PC-9 (cell line): Measurements from ENCODE around the gene ETV6. TPM values are rescaled to one million over a fixed set of nuclear protein-coding genes. Genes with fewer than 3 reads are reported as not detected.

Source experiments
- BruUV-seq: library from RNA; stranded (reverse); fragments of 400-500 nt; replicated peaks from 2 replicates; lab custom pipeline; 2021; lab: Mats Ljungman, UMichigan
- CTCF ChIA-PET: fragments of 300-600 bp; sonication (Branson Sonifier 250); formaldehyde crosslinking; loops from one replicate; lab custom pipeline; 2022; ENCODE audit warnings: antibody characterized with exemption; lab: Charles Lee
- POLR2A ChIA-PET: fragments of 300-600 bp; sonication (Branson Sonifier 250); formaldehyde crosslinking; loops from one replicate; lab custom pipeline; 2022; ENCODE audit warnings: antibody characterized with exemption; ENCODE audit not compliant: unreplicated experiment; lab: Charles Lee
- DNase-seq, 2 experiments: peaks; one replicate each; pipeline versions ENCODE4 v3.0.0 to v3.0.0-alpha.2; 2015 to 2022; ENCODE audit warnings: mixed read lengths in 1 of 2
- H2AFZ ChIP-seq: fragments of 200-600 bp; sonication (generic); 2 replicates; pipeline ENCODE4 v1.8.1; 2017; ENCODE audit warnings: antibody characterized with exemption
- H3F3A ChIP-seq: fragments of 200-600 bp; sonication (generic); 2 replicates; pipeline ENCODE4 v1.8.1; 2017; ENCODE audit warnings: antibody characterized with exemption, mild to moderate bottlenecking, low read depth; ENCODE audit not compliant: insufficient read depth
- H3K27ac ChIP-seq: fragments of 200-600 bp; sonication (generic); 2 replicates; pipeline ENCODE4 v1.6.1; 2016; ENCODE audit warnings: mixed run types
- H3K27me3 ChIP-seq: fragments of 200-600 bp; sonication (generic); 2 replicates; pipeline ENCODE4 v1.6.1; 2016; ENCODE audit warnings: low read depth, mixed run types; ENCODE audit not compliant: insufficient read depth
- H3K36me3 ChIP-seq: fragments of 200-600 bp; sonication (generic); 2 replicates; pipeline ENCODE4 v1.6.1; 2016; ENCODE audit warnings: low read depth, mixed run types
- H3K4me1 ChIP-seq: fragments of 200-600 bp; sonication (generic); replicated peaks from 2 replicates; pipeline ENCODE4 v1.6.1; 2016; ENCODE audit warnings: mixed run types; ENCODE audit not compliant: insufficient read depth
- H3K4me2 ChIP-seq: fragments of 200-600 bp; sonication (generic); 2 replicates; pipeline ENCODE4 v1.6.1; 2017; ENCODE audit warnings: mixed run types
- H3K4me3 ChIP-seq: fragments of 200-600 bp; sonication (generic); 2 replicates; pipeline ENCODE4 v1.6.1; 2016; ENCODE audit warnings: mixed run types
- H3K79me2 ChIP-seq: fragments of 200-600 bp; sonication (generic); 2 replicates; pipeline ENCODE4 v1.6.1; 2017; ENCODE audit warnings: low read depth, mixed run types
- H3K9me2 ChIP-seq: fragments of 200-600 bp; sonication (generic); 2 replicates; pipeline ENCODE4 v1.8.1; 2017; ENCODE audit warnings: mild to moderate bottlenecking; ENCODE audit not compliant: insufficient read depth
- H3K9me3 ChIP-seq: fragments of 200-600 bp; sonication (generic); 2 replicates; pipeline ENCODE4 v1.8.1; 2016; ENCODE audit warnings: low read depth; ENCODE audit not compliant: insufficient read depth
- H4K20me1 ChIP-seq: fragments of 200-600 bp; sonication (generic); 2 replicates; pipeline ENCODE4 v1.8.1; 2017; ENCODE audit not compliant: insufficient read depth
- CTCF ChIP-seq: fragments of 200-600 bp; sonication (generic); conservative IDR thresholded peaks from 2 replicates; pipeline ENCODE4 v1.6.1; 2017; ENCODE audit warnings: mixed run types, antibody characterized with exemption, mild to moderate bottlenecking, moderate library complexity
- EZH2 ChIP-seq: fragments of 200-600 bp; sonication (generic); IDR thresholded peaks from 2 replicates; pipeline ENCODE4 v1.8.0; 2017; ENCODE audit warnings: antibody characterized with exemption, low read depth
- intact Hi-C: fragments of 100-400 bp; cut with micrococcal nuclease; formaldehyde crosslinking; loops from one replicate; pipeline ENCODE4 v1.10.0; 2022; ENCODE audit not compliant: unreplicated experiment
- total RNA-seq: library from RNA; stranded (reverse); gene quantifications from 2 replicates; pipeline ENCODE4 v1.2.3, GENCODE V29; 2021

ETV6 gene
- total RNA-seq, 1 experiment from 2014 or later = 62.8 TPM

DNA sequence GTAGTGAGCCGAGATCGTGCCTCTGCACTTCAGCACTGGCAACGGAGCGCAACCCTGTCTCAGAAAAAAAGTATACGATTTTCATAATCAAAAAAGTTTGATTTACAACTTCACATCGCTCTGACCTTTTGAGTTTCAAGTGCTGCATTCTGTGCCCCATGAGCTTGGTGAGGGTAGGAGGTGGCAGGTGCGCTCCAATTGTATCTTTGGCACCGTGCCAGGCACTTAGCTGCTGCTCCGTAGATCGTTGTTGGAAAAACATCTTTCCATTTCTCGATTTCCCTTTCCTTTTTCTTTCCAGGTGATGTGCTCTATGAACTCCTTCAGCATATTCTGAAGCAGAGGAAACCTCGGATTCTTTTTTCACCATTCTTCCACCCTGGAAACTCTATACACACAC is 203.7 kb downstream of the ETV6 start:
- no TSS peak for BruUV-seq
- Histone ChIP-seq H3K4me3 (no peak overlapping the region), H3K9me3 (no peaks in the 10 kb centered on the region), H3K27ac (no peak overlapping the region), H3K9me2 (no peaks in the 10 kb centered on the region), H3F3A (no peaks in the 10 kb centered on the region), H3K79me2 (no peaks in the 10 kb centered on the region), H4K20me1 (no peaks in the 10 kb centered on the region), H3K27me3 (no peaks in the 10 kb centered on the region), H2AFZ (no peak overlapping the region), H3K4me1 (peaks cover 14% of the 10 kb centered on the region), H3K36me3 (peaks cover 5% of the 10 kb centered on the region; the same call in 1 of the 2 replicates), H3K4me2 (no peak overlapping the region)
- CTCF ChIA-PET = no interaction called here
- POLR2A ChIA-PET = interaction anchor here (0.6 kb wide), 1 partner anchor 64 kb away, joined by 5 read pairs; no protein-coding TSS in a partner anchor
- no peak for DNase-seq
- no peak for TF ChIP-seq CTCF
- TF ChIP-seq EZH2 = no peak
- intact Hi-C loops = no loop called here

DNA sequence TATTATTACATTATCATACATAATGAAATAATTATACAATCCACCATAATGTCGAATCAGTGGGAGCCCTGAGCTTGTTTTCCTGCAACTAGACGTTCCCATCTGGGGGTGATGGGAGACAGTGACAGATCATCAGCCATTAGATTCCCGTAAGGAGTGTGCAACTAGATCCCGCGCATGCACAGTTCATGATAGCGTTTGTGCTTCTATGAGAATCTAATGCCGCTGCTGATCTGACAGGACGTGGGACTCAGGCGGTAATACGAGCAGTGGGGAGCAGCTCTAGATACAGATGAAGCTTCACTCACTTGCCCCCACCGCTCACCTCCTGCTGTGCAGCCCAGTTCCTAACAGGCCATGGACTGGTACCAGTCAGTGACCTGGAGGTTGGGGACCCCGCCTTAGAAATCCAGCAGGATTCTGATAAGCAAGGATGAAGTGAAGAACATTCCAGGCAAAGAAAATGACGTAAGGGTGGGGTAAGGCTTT is 204.6 kb downstream of the ETV6 start:
- intact Hi-C loops = no loop called here
- TF ChIP-seq CTCF (no peak), EZH2 (no peak)
- Histone ChIP-seq H3K4me3 (no peak overlapping the region), H3F3A (no peaks in the 10 kb centered on the region), H3K79me2 (no peaks in the 10 kb centered on the region), H3K27ac (no peak overlapping the region), H3K4me1 (peaks cover 14% of the 10 kb centered on the region), H2AFZ (no peak overlapping the region), H3K9me2 (no peaks in the 10 kb centered on the region), H3K4me2 (no peak overlapping the region), H3K9me3 (no peaks in the 10 kb centered on the region), H3K27me3 (no peaks in the 10 kb centered on the region), H4K20me1 (no peaks in the 10 kb centered on the region), H3K36me3 (peaks cover 5% of the 10 kb centered on the region; the same call in 1 of the 2 replicates)
- BruUV-seq = no TSS peak
- ChIA-PET CTCF (no interaction called here), POLR2A (interaction anchor here (0.7 kb wide), 1 partner anchor 229 kb away, joined by 7 read pairs; no protein-coding TSS in a partner anchor)
- no peak for DNase-seq

- no peaks in the 10 kb centered on the region for H3K27me3 ChIP-seq
- H3K27ac ChIP-seq = no peak overlapping the region
- no peaks in the 10 kb centered on the region for H4K20me1 ChIP-seq
- intact Hi-C loops = no loop called here
- no peak overlapping the region for H3K4me2 ChIP-seq
- no peaks in the 10 kb centered on the region for H3K9me3 ChIP-seq
- H3K4me1 ChIP-seq = peaks cover 14% of the 10 kb centered on the region
- no peaks in the 10 kb centered on the region for H3K79me2 ChIP-seq
- H3F3A ChIP-seq = no peaks in the 10 kb centered on the region
- DNase-seq = no peak
- ChIA-PET POLR2A (interaction anchor here (0.5 to 0.6 kb wide), 2 partner anchors 402 to 1624 kb away, joined by 5 to 14 read pairs; no protein-coding TSS in a partner anchor), CTCF (no interaction called here)
- H2AFZ ChIP-seq = no peak overlapping the region
- no peaks in the 10 kb centered on the region for H3K9me2 ChIP-seq
- peaks cover 12% of the 10 kb centered on the region for H3K36me3 ChIP-seq
- no peak for TF ChIP-seq CTCF
- TF ChIP-seq EZH2 = no peak
- no TSS peak for BruUV-seq
- no peak overlapping the region for H3K4me3 ChIP-seq
These were observed 206.5 kb downstream of the ETV6 start for GRCh38 chr12:11855983-11856374.
